ENCODE results near the gene CCT6A. TPM values are rescaled to one million over a fixed set of nuclear protein-coding genes. Genes with fewer than 3 reads are reported as not detected.
"Not testable (repeated sequence)": the region's sequence is repeated elsewhere in the genome, so short reads cannot be mapped to it uniquely, and the experiment has no call there.

The CCT6A gene
- total RNA-seq, 1 donor from 2014 or later: 109 TPM

DNA sequence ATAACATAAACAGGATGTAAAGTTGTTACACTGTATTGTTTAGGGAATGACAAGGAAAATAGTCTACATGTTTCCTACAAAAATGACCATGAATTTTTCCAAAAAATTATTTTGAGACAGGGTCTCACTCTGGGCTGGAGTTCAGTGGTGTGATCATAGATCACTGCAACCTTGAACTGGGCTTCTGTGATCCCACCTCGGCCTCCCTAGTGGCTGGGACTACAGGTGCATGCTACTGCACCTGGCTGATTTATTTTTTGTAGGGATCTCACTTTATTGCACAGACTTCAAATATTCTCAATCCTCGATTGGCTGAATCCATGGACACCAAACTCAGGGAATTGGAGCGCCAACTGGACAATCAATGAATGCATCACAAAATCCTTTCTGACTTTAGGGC lies 48.1 kb downstream of the CCT6A start:
- peaks cover 2% of the 10 kb centered on the region for H3K4me1 Mint-ChIP-seq (ENCODE audit: unreplicated experiment)
- DNase-seq (ENCODE audit: extremely low spot score, unreplicated experiment): no peak
- no peaks in the 10 kb centered on the region for H3K9me3 Mint-ChIP-seq (ENCODE audit: unreplicated experiment)
- no peak overlapping the region for H3K27ac Mint-ChIP-seq (ENCODE audit: unreplicated experiment)
- peaks cover 27% of the 10 kb centered on the region for H3K36me3 Mint-ChIP-seq (ENCODE audit: unreplicated experiment)
- H3K27me3 Mint-ChIP-seq (ENCODE audit: unreplicated experiment): no peaks in the 10 kb centered on the region
- no peak overlapping the region for H3K4me3 Mint-ChIP-seq (ENCODE audit: unreplicated experiment)
- TF ChIP-seq, protein P1, sequence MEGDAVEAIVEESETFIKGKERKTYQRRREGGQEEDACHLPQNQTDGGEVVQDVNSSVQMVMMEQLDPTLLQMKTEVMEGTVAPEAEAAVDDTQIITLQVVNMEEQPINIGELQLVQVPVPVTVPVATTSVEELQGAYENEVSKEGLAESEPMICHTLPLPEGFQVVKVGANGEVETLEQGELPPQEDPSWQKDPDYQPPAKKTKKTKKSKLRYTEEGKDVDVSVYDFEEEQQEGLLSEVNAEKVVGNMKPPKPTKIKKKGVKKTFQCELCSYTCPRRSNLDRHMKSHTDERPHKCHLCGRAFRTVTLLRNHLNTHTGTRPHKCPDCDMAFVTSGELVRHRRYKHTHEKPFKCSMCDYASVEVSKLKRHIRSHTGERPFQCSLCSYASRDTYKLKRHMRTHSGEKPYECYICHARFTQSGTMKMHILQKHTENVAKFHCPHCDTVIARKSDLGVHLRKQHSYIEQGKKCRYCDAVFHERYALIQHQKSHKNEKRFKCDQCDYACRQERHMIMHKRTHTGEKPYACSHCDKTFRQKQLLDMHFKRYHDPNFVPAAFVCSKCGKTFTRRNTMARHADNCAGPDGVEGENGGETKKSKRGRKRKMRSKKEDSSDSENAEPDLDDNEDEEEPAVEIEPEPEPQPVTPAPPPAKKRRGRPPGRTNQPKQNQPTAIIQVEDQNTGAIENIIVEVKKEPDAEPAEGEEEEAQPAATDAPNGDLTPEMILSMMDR (IDR thresholded peaks at IDR 0.05): no peak

DNA sequence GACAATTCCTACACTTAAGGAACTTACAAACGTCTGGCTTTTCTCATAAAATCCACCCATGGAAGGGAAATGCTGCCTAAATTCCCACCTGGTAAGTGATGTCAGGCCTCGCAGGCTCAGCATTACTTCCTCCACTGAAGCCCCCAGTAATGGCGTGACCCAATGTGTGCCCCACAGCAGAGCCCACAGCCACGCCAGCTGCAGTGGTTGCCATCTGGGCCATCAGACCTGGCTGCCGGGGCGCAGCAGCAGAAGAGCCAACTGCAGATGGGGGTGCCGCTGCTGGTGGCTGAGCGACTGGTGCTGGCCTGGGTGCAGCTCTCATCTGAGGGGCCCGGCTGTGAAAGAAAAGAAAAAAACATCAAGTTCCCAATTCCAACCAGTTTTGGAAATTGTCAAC lies 52.6 kb downstream of the CCT6A start:
- not testable (repeated sequence) for H3K27ac Mint-ChIP-seq (ENCODE audit: unreplicated experiment); H3K9me3 Mint-ChIP-seq (ENCODE audit: unreplicated experiment); H3K4me3 Mint-ChIP-seq (ENCODE audit: unreplicated experiment); H3K27me3 Mint-ChIP-seq (ENCODE audit: unreplicated experiment); DNase-seq (ENCODE audit: extremely low spot score, unreplicated experiment)
- Mint-ChIP-seq H3K4me1 (ENCODE audit: unreplicated experiment) (peaks cover 23% of the 10 kb centered on the region), H3K36me3 (ENCODE audit: unreplicated experiment) (peaks cover 27% of the 10 kb centered on the region)

DNA sequence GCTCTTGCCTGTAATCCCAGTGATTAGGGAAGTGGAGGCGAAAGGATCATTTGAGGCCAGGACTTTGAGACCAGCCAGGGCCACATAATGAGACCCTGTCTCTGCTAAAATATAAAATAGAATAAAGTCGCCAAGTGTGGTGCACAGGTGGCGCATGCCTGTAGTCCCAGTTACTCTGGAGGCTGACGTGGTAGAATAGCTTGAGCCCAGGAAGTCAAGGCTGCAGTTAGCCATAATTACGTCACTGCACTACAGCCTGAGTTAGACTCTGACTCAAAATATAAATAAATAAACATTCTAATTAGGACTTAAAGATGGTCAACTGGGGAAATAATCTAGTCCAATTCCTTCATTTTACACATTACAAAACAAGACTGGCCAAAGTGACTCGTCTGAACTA lies 53.9 kb downstream of the CCT6A start:
- Mint-ChIP-seq H3K4me1 (ENCODE audit: unreplicated experiment) (peaks cover 23% of the 10 kb centered on the region), H3K27me3 (ENCODE audit: unreplicated experiment) (peaks cover 3% of the 10 kb centered on the region), H3K9me3 (ENCODE audit: unreplicated experiment) (no peaks in the 10 kb centered on the region), H3K27ac (ENCODE audit: unreplicated experiment) (peak overlapping the region; percentile 98), H3K4me3 (ENCODE audit: unreplicated experiment) (peak overlapping the region; percentile 96), H3K36me3 (ENCODE audit: unreplicated experiment) (peaks cover 19% of the 10 kb centered on the region)
- DNase-seq (ENCODE audit: extremely low spot score, unreplicated experiment): no peak
- TF ChIP-seq, protein P1 (IDR thresholded peaks at IDR 0.05): no peak

DNA sequence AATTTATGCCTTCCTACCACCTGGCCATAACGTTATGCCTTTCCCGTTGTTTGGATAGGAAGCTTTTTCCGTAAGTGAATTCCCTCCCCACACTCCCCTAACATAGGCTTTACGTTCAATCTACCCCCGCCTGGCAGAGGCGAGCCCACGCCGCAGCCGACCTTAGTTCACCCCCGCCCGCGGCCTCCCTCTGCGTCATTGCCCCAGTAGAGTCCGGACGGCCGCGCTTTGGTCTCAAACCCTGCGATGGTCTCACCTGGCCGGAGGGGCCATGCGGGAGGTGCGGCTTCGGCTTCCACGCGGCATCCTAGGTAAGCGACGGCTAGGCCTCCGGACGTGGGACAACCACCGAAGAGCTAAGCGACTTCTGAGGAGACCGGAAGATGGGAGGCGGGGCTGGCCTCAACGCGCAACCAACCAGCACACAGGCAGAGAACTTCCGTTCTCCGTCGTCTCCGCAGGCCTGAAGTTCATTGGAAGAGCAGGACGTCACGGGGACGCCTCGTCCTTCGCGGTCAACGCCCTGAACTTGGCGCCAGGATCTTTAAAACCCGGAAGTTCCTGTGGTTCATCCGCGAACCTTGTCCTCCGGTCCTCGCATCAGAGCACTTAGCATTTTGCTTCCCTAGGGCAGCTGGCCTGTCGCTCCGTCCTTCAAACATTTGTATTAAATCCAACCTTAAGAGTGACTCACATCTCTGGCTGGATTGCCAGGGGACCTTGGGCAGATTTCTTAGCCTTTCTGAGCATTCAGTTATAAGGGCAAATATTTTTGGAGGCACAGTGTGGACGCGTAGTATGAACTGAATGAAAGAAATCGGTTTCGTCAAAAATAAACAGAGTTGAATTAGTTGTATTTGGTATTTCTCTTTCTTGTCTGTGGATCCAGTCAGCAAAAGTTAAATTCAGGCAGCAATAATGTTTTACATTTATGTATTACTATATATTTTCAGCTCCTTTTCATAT lies 54.8 kb downstream of the CCT6A start, which contains the start of gene CHCHD2:
Gene CHCHD2, minus strand, starts transcription at position 369 of the 966 bp plus-strand sequence. Its CDS starts 63 bp downstream, at position 306.
- Mint-ChIP-seq H3K27ac (ENCODE audit: unreplicated experiment) (peak within 1 kb of the TSS; percentile 98), H3K36me3 (ENCODE audit: unreplicated experiment) (peaks cover 10% of the 10 kb centered on the region), H3K9me3 (ENCODE audit: unreplicated experiment) (no peaks in the 10 kb centered on the region), H3K4me1 (ENCODE audit: unreplicated experiment) (peaks cover 23% of the 10 kb centered on the region), H3K27me3 (ENCODE audit: unreplicated experiment) (peaks cover 5% of the 10 kb centered on the region), H3K4me3 (ENCODE audit: unreplicated experiment) (peak within 1 kb of the TSS; percentile 96)
- peak; percentile 97 for DNase-seq (ENCODE audit: extremely low spot score, unreplicated experiment)
- TF ChIP-seq, protein P1 (IDR thresholded peaks at IDR 0.05): no peak

DNA sequence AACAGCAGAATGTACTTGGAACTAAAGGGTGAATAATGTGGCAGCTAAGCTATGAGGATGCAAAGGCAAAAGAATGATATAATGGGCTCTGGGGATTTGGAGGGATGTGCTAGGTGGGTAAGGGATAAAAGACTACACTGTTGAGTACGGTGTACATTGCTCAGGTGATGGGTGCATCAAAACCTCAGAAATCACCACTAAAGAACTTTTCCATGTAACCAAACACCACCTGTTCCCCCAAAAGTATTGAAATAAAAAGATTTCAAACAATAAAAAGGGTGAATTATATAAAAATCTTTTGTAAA lies 56.3 kb downstream of the CCT6A start:
- TF ChIP-seq, protein P1 (IDR thresholded peaks at IDR 0.05): no peak
- no peak overlapping the region for H3K4me3 Mint-ChIP-seq (ENCODE audit: unreplicated experiment)
- no peak overlapping the region for H3K27ac Mint-ChIP-seq (ENCODE audit: unreplicated experiment)
- H3K27me3 Mint-ChIP-seq (ENCODE audit: unreplicated experiment): peaks cover 5% of the 10 kb centered on the region
- DNase-seq (ENCODE audit: extremely low spot score, unreplicated experiment): no peak
- H3K9me3 Mint-ChIP-seq (ENCODE audit: unreplicated experiment): no peaks in the 10 kb centered on the region
- peaks cover 23% of the 10 kb centered on the region for H3K4me1 Mint-ChIP-seq (ENCODE audit: unreplicated experiment)
- peaks cover 5% of the 10 kb centered on the region for H3K36me3 Mint-ChIP-seq (ENCODE audit: unreplicated experiment)

Measured in osteocyte (in vitro differentiated cells).